HG02571 (cell line): ENCODE data around the gene SMC5.
"Not testable (repeated sequence)": the region's sequence is repeated elsewhere in the genome, so short reads cannot be mapped to it uniquely, and the experiment has no call there.

Source experiments
- ATAC-seq: cut with Tn5 transposase; IDR thresholded peaks from one replicate; pipeline ENCODE4 v1.9.1; 2021; ENCODE audit warnings: mild to moderate bottlenecking, moderate library complexity; ENCODE audit not compliant: unreplicated experiment

SMC5 gene

DNA sequence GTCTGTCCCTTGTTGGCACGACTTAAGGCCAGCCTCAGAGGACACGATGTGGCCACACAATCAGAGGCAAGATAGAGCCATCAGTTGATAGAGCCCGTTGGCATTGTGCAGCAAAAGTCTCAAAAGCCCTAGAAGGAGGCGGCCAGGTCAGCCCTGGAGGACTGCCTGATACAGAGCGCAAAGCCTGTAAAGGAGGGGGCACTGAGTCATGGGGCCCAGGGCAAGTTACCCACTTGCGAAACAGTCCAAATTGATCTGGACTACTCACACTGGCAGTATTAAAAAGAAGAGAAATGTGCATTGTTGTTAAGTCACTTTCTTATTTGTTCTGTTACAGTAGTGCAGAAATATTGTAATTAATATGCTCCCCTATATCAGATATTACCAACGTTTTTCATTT is 104.2 kb downstream of the SMC5 start:
- ATAC-seq = no peak

DNA sequence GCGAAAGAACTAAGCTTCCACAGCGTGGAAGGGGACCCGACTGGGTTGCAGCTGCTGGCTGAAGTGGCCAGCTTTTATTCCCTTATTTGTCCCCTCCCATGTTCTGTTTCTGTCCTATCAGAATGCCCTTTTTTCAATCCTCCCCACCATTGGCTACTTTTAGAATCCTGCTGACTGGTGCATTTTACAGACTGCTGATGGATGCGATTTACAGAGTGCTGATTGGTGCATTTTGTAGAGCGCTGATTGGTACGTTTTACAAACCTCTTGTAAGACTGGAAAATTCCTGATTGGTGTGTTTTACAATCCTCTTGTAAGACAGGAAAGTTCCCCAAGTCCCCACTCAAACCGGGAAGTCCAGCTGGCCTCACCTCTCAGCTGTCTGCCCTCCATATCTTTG is 105.0 kb downstream of the SMC5 start:
- ATAC-seq = no peak

DNA sequence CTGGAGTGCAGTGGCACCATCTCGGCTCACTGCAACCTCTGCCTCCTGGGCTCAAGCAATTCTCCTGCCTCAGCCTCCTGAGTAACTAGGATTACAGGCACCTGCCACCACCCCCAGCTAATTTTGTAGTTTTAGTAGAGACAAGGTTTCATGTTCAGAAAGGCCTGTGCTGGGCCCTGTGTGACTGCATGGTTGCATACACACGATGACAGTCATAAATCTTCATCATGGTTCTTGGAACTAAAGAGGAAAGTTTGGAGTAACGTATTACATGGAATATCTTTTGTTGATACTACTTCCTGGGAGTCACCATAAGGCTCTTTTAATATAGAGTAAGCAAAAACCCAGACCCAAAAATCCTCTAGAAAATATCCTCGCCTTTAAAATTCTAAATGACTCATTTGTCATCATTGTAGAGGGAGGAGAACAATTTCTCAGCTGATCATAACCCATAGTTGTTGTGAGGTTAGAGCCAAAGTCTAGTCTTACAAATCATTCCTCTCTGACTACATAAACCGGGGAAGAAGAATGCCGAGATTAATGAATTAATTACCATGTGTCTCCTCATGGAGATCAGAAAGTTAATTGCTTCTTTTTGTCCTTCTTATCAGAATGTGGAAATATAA is 108.6 kb downstream of the SMC5 start:
- no peak for ATAC-seq

DNA sequence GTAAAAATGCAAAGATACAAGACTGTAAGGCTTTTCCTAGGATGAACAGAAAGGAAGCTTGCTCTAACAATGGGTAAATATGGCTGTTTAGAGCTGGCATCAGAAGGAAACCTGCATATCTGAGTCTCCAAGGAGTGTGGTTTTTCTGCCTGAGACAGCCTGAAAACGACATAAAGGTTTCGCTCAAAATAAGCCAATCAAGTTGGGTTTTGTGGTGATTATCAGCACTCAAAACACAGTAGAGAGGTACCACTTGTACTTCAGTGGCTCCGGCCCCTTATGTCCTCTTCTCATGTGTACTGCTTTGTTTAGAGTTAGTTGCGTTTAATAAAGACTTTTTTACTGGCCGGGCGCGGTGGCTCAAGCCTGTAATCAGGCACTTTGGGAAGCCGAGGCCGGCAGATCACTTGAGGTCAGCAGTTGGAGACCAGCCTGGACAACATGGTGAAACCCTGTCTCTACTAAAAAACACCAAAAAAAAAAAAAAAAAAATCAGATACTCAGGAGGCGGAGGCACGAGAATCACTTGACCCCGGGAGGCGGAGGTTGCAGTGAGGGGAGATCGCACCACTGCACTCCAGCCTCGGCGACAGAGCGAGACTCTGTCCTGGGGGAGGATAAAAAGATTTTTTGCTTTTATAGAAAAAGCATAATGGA is 116.3 kb downstream of the SMC5 start:
- ATAC-seq = no peak

DNA sequence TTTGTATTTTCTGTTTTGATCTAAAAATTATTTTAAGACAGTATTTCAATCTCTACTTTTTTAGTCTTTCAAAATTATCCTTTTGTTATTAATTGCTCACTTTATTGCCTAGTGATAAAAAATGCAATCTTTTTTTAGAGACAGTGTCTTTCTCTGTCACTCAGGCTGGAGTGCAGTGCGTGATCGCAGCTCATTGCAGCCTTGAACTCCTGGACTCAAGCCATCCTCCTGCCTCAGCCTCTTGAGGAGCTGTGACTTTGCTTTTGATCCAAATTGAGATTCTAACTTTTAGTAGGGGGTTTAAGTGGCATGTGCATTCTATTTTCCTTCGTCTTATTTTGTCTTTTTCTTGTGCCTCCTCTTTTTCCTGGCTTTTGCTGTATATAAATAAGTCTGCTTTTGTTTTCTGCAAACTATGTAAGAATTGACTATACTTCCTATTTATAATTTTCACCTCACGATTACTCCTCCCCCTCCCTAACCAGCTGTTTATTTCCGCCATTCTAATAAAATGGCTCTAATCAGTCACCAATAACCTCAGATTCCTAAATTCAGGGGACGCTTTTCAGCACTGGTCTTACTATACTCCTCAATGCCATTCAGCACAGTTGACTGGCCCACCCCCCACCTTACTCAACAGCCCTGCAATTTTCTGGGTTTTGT is 123.4 kb downstream of the SMC5 start:
- ATAC-seq = no peak

DNA sequence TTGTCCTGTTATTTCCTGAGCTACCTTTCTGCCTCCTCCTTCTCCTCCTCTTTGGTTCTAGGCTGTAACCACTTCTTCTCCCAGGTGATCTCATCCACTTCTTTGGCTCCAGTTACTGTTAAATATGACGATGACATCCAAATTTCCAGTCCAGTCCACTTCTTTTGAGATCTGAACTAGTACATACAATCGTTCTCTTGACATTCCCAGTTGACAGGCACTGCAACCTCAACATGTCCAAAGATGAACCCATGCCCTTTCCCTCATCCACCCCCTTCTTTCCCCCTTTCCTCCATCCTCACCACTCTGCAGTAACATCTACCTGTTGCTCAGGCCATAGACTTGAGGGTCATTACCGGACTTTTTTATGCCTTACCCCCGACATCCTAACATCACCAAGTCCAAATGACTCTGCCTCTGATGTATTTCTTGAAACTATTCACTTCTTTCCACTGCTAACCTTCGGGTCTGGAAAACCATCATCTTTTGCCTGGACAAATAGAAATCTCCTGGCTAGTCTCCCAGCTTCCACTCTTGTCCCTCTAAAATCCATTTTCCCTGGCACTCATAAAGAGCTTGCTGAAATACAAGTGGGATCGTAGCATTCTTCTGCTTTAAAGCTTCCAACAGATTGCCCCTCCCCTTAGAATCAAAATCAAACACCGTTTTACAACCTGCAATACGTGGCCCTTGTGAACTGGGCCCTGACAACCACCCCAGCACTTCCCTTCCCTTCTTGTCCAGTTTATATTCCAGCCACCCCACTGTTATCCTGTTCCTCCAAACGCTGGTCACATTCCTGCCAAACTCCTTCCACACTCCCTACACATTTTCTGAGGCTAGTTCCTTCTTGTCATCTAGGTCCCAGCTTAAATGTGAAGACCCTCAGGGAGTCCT is 124.2 kb downstream of the SMC5 start:
- ATAC-seq = no peak

DNA sequence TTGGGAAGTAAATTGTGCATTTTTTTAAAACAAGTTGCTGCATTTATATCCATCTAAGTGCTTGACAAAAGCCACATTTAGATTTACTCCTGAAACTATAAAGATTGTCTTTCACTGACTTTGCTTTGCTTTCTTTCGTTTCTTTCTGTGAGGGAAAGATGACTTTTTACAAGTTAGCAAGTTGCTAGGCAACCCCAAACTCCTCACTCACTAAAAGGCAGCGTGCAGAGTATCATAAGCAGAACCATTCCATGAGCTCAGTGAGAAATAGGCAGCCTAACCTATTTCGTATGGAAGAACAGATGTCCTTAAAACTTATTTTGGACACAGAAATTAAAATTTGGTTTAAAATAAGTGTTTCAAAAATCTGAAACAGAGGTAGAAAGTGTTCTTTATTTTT is 126.6 kb downstream of the SMC5 start:
- no peak for ATAC-seq

DNA sequence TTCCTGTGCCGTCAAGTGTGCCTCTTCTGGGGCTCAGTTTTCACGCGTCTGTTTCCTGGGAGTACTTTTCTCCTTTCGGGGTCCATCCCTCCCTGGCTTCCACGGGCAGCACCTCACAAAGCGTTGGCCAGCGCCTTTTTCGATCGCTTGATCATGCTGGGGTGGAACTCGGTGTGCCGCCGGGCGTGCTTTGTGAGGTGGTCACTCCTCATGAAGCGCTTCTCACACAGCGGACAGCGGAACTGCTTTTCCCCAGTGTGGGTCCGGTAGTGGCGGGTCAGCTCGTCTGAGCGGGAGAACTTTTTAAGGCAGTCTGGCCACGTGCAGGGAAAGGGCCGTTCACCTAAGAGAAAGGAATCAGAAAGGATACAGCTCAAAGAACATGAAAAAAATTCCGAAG is 128.9 kb downstream of the SMC5 start:
- ATAC-seq = no peak

DNA sequence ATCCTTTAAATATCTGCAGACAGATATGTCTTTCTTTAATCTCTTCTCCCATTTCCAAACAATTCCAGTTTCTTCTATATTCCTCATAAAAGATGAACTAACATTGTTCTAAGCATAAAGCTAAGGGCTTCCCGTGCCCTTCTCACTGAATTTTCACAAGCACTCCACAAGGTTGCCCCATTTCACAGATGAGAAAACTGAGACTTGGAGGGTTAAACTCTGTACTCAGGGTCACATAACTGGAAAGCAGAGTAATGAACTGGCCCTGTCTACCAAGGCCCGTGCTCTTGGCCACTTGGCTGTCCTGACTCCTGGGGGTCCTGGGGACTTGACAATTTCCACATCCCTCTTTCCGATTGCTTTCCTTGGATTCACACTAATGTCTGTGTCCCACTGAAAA is 130.4 kb downstream of the SMC5 start:
- ATAC-seq = no peak

DNA sequence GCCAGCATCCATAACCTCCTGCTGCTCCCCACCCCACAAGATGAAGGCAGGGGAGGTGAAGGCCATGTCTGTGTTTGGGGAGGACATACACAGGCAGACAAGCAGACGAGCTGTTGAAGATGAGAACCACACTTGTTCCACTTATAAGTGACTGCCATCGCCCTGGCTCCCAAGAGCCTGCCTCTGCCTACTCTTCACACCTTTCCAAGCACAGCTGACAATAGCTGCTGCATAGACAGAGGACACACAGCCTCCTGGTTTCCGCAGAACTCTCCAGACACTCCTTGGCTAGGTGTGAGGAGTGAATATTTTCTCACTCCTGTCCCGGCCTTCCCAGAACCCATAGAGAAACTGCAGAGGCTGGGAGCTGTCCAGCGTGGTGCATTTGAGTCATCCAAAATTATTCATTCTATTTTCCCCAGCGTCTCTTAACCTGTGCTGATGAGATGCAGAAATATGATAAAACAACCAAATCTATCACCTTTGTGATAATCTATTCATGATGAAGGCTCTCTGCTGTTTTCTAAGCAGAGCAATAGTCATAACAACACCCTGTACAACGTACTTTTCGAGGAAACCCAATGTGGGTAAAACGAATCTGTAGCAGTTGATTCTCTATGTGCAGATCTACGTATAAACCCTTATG is 131.0 kb downstream of the SMC5 start:
- ATAC-seq = no peak

DNA sequence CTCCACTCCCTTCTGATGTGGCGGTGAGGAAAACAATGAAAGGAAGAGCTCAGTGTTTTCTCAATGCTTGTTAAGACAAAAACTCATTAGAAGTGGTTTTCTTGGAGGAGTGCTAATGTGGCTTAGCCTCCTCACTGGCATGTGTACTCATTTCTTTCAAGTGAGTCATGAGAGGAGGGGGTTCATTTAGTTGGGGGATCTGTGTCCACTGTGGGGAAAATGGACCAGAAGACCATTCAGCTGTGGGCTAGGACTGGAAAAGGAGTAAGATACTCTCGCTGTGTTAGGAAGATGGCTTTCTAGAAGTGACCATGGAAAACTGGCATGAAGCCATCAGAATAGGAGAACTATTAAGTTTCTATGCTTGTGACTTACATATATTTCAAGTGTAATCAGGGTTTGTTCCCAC is 132.2 kb downstream of the SMC5 start:
- no peak for ATAC-seq

DNA sequence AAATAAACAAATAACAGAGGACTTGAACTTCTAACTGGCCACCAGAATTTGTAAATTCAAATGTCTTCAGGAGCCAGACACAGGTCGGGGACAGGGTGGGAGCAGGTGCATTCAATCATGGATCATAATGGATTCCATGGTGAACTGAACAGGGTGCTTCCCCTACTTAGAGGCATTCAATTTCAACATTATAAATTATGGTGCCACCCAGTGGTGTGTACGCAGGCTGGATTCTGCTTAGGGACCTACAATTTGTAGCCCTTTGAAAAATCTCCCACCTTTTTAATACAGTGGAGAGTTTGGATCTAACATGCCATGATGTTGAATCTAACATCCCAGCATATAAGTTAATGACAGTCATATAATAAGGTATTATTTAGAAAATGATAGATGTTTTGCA is 133.4 kb downstream of the SMC5 start:
- no peak for ATAC-seq

DNA sequence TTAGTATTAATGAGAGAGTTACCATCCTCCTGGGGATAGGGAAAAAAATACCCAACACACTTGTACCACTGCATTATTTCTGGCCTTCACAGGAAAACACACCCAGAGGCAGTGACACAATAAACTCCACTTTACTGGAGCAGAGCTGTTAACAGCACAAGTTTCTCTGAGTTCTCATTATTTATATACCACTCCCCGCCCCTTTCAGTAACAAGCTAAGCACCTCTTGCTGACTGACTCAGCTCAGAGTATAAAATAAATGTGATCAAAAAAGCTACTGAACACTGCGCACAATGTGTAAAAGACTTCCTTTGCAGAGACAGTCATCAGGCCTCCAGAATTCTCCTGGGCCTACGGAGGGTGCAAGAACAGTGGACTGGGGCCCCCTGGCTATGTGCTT is 134.1 kb downstream of the SMC5 start:
- ATAC-seq = no peak

DNA sequence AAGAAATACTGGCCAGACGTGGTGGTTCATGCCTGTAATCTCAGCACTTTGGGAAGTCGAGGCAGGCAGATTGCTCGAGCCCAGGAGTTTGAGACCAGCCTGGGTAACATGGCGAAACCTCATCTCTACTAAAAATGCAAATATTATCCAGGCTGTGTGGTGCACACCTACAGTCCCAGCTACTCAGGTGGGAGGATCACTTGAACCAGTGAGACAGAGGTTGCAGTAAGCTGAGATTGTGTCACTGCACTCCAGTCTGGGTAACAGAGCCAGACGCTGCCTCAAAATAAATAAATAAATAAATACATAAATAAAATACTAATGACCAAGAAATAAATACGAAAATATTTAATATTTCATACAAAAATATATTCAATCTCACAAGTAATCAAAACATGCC is 136.9 kb downstream of the SMC5 start:
- no peak for ATAC-seq

DNA sequence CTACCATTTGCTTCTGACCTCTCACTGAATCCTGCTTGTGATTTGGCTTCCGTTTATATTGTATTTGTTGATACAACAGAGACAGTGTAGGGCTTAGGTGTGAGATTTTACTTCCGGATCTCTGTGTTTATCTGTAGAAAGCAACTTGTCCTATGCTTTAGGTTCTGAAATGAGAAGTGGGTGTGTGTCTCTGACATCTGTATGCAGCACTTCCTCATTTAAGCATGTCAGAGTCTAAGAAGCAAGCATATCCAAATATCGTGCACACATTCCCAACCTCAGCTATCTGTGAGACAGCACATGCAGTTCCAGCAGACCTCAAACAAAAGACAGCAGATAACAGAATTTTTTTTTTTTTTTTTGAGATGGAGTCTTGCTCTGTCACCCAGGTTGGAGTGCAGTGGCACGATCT is 139.4 kb downstream of the SMC5 start:
- ATAC-seq = peak; percentile 96

DNA sequence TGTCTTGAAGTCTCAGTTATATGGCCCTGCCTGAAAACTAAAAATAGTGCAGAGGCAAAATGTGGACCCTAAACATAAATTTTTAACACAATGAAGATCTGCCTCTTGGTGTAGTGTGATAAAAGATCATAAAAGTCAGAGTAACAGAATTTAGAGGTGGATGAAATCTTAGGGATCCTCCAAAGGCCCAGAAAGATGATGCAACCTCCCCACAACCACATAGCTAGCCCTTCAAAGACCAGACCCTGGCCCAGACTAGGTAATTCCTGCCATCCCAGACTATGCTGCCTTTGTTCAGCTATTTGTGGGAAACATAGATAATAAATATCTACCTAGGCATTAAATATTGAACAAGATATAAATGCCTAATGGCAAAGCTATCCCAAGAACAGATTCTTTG is 140.4 kb downstream of the SMC5 start:
- ATAC-seq = no peak

DNA sequence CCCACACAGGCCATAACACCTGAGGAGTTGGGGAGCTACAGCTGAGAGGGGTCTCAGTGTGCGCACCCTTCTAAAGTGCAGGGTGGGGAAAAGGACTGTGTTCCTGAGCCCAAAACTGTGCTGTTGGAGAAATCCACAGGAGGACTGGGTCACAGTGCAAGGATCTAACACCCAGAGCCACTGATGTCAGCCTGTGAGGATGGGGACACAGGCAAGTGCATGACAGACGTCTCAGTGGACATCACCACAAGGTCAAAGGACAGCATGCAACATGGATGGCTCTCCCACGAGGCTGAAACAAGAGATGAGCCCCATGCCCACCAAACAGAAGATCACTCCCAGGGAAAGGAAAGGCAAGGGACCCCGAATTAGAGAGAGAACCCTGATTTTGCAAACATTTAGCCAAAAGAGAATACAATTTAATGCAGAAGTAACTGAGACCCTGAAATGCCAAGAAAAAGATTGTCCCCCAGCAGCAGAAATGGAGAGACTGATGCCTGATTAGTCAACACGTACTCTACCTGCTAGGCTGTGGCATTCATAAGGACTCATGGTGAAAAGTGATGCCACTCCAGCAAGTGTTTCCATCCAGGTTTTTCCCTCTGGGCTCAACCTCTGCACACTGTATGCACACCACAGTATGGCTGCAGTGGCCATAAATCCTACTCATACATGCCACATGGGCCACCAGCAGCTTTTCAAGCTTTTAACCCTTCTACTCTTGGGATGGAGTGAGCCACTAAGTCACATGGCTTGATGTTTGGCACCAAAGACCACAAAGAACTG is 141.5 kb downstream of the SMC5 start:
- ATAC-seq = no peak

DNA sequence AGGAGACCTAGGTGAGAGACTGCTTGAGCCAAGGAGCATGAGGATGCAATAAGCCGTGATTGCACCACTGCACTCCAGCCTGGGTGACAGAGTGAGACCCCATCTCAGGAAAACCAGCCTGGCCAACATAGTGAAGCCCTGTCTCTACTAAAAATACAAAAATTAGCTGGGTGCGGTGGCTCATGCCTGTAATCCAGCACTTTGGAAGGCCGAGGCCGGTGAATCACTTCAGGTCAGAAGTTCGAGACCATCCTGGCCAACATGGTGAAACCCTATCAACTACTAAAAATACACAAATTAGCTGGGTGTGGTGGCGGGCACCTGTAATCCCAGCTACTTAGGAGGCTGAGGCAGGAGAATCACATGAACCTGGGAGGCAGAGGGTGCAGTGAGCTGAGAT is 142.5 kb downstream of the SMC5 start:
- not testable (repeated sequence) for ATAC-seq

DNA sequence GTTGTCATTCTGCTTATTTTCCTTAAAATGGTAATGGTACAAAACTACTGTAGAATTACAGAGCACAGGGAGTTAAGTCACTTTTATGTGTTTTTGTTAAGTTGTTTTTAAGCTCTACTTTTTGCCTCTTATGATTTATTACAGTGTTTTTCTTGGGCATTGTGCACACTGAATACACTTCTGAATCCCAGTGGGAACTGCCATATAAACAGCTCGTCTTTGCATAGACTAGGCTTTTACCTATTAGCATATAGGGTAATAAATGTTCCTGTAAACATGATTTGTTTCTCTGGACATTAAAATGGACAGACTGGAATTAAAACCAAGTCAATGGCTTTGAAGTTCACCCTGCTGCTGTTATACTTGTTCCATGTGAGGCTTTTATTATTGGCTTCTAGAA is 143.4 kb downstream of the SMC5 start:
- no peak for ATAC-seq

DNA sequence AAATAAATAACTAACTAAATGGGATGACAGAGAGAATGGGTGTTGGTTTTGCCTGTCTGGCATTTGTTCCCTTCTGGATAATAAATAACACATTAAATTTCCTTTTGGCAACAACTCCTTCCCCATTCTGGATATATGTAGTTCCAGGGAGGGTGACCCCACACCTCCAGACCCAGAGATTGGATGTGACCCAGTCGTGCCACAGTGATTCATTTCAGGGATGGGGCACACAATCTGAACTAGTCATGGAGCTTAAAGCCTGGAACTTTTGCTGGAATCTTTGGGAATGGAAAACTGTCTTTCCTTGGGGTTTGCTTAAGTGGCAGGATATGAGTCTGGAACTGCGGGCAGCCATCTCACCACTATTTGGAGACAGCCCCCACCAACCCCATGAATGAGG is 144.4 kb downstream of the SMC5 start:
- ATAC-seq = no peak
